Measurements from ENCODE around the gene SLC2A4RG.

SLC2A4RG gene

GRCh38 chr20:63739130-63740069 is at the start of gene SLC2A4RG:
SLC2A4RG (plus strand) TSS chr20:63739776; CDS start chr20:63739913, 137 bp downstream.
- peak; percentile 33 to 57 for DNase-seq (ENCODE audit: low read depth in 2 of 2)

DNA sequence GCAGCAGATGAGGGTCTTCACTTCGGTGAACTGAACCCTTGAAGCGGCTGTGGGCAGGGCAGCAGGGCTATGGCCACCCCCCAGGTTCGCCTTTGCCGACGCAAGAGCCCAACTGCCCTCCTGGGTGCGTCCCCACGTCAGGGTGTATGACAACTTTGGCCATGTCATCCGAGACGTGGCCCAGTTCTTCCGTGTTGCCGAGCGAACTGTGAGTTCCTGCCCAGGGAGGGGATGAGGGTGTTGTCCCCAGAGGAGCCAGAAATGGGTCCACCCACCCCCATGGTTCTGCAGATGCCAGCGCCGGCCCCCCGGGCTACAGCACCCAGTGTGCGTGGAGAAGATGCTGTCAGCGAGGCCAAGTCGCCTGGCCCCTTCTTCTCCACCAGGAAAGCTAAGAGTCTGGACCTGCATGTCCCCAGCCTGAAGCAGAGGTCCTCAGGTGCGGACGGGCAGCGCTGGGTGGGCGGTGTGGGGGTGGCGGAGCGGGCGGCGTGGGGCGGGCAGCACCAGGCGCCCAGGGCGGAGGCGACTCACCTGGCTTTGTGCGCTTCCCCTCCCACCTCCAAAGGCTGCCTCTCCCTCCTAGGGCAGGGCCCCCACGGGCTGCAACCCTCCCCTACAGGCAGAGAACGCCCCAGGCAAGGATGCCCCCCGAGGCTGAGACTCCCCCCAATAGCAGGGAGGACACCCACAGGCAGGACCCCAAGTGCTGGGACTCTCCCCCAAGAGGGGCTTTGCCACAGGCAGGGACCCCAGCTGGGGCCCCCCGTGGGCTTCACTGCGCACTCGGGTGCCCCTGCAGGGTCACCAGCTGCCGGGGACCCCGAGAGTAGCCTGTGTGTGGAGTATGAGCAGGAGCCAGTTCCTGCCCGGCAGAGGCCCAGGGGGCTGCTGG is 49.3 kb upstream of the SLC2A4RG start:
- DNase-seq (ENCODE audit: low read depth in 2 of 2) = no peak

GRCh38 chr20:63690898-63691710 is 48.5 kb upstream of the SLC2A4RG start:
- DNase-seq (ENCODE audit: low read depth in 2 of 2) = no peak

- no peak for DNase-seq (ENCODE audit: low read depth in 2 of 2)
Measured at GRCh38 chr20:63691711-63692435, 47.7 kb upstream of the SLC2A4RG start.

DNA sequence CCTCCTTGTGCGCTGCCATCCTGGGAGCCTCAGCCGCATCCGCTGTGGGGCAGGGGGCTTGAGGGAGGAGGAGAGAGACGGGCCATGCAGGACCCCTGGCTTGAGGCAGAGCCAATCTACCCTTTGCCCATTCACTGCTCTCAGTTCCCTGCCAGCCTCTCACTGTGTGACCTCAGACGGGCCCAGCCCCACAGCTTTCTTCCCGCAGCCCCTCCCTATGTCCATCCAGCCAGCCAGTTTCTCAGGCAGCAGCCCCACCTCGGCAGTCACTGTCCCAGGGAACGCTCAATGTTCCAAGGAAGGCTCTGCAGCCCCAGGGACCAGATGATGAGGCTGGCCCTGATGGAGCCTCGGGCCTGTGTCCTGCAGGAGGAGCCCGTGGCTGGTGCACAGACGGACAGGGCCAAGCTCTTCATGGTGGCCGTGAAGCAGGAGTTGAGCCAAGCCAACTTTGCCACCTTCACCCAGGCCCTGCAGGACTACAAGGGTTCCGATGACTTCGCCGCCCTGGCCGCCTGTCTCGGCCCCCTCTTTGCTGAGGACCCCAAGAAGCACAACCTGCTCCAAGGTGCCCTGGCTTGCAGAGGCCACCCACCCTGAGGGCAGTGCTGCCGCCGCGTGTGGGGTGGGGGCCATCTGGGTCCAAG is 47.0 kb upstream of the SLC2A4RG start:
- no peak for DNase-seq (ENCODE audit: low read depth in 2 of 2)

- no peak for DNase-seq (ENCODE audit: low read depth in 2 of 2)
Measured at GRCh38 chr20:63693083-63693732, 46.4 kb upstream of the SLC2A4RG start.

DNA sequence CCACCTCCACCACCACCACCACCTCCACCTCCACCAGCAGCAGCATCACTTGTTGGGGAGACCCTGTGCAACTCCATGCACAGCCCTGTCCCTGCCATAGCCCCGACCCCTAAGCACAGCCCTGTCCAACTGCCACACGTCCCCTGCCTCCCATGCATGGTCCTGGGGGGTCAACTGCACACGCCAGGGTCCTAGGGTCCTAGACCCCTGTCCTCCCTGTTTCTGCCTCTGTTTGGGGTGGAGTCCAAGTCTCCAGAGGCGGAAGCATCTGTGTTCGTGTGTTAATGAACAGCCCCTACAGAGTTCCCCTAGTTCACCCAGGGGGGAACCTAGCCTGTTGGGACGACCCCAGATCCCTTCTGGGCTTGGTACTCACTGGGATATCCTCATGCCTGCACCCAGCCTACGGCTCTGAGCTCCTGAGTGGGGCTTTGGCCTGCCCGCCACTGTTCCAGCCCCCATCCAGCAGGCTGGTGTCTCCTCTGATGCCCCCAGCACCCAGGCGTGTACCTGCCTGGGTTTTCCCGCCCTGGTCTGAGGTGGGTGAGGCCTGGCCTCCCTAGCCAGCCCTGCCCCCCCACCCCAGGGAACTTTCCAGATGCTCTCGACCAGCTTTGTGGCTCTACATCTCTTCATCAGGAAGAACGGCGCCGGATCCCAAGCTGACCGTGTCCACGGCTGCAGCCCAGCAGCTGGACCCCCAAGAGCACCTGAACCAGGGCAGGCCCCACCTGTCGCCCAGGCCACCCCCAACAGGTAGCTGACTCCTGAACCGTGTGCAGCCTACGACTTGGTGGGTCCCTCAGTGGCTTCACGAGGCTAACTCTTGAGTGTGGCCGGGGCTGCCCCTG is 45.6 kb upstream of the SLC2A4RG start:
- DNase-seq (ENCODE audit: low read depth in 2 of 2) = no peak

- DNase-seq (ENCODE audit: low read depth in 2 of 2) = no peak
Measured at GRCh38 chr20:63694584-63695423, 44.8 kb upstream of the SLC2A4RG start.

- no peak for DNase-seq (ENCODE audit: low read depth in 2 of 2)
Measured at GRCh38 chr20:63695424-63696305, 43.9 kb upstream of the SLC2A4RG start.

- no peak for DNase-seq (ENCODE audit: low read depth in 2 of 2)
Measured at GRCh38 chr20:63696306-63696627, 43.3 kb upstream of the SLC2A4RG start.

GRCh38 chr20:63696628-63697356 is 42.8 kb upstream of the SLC2A4RG start, which contains the start of gene TNFRSF6B:
TNFRSF6B (plus strand) TSS chr20:63696652; CDS start chr20:63696768, 116 bp downstream.
- DNase-seq (ENCODE audit: low read depth in 2 of 2) = no peak

DNA sequence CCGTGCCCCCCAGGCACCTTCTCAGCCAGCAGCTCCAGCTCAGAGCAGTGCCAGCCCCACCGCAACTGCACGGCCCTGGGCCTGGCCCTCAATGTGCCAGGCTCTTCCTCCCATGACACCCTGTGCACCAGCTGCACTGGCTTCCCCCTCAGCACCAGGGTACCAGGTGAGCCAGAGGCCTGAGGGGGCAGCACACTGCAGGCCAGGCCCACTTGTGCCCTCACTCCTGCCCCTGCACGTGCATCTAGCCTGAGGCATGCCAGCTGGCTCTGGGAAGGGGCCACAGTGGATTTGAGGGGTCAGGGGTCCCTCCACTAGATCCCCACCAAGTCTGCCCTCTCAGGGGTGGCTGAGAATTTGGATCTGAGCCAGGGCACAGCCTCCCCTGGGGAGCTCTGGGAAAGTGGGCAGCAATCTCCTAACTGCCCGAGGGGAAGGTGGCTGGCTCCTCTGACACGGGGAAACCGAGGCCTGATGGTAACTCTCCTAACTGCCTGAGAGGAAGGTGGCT is 42.2 kb upstream of the SLC2A4RG start:
- DNase-seq (ENCODE audit: low read depth in 2 of 2) = no peak

DNA sequence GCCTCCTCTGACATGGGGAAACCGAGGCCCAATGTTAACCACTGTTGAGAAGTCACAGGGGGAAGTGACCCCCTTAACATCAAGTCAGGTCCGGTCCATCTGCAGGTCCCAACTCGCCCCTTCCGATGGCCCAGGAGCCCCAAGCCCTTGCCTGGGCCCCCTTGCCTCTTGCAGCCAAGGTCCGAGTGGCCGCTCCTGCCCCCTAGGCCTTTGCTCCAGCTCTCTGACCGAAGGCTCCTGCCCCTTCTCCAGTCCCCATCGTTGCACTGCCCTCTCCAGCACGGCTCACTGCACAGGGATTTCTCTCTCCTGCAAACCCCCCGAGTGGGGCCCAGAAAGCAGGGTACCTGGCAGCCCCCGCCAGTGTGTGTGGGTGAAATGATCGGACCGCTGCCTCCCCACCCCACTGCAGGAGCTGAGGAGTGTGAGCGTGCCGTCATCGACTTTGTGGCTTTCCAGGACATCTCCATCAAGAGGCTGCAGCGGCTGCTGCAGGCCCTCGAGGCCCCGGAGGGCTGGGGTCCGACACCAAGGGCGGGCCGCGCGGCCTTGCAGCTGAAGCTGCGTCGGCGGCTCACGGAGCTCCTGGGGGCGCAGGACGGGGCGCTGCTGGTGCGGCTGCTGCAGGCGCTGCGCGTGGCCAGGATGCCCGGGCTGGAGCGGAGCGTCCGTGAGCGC is 41.6 kb upstream of the SLC2A4RG start:
- no peak for DNase-seq (ENCODE audit: low read depth in 2 of 2)

- peak; percentile 47 to 51 for DNase-seq (ENCODE audit: low read depth in 2 of 2)
Measured at GRCh38 chr20:63698739-63699465, 40.7 kb upstream of the SLC2A4RG start.
